ENCODE measurements around the gene MACF1. TPM values are rescaled to one million over a fixed set of nuclear protein-coding genes. Genes with fewer than 3 reads are reported as not detected.

MACF1 gene
- total RNA-seq, 5 donors from 2014 or later (not counting 1 experiment from before 2014, with no cell fraction given), result 232 to 596 (median 258) TPM

DNA sequence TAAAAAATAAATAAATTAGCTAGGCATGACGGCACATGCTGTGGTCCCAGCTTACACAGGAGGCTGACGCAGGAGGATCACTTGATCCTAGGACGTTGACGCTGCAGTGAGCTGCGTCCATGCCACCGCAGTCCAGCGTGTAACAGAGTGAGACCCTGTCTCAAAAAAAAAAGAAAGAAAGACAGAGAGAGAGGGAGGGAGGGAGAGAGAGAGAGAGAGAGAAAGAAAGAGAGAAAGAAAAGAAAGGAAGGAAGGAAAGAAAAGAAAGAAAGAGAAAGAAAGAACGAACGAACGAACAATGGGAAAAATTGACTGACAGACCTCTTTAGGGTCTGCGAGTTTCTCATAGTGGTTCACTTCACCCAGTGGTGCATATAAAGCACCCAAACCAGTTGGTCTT, 189.2 kb downstream of the MACF1 start:
- Histone ChIP-seq H3K4me1 (ENCODE audit: control insufficient read depth in 1 of 2, extremely low read depth in 1 of 2, insufficient read depth in 2 of 2, low read length in 2 of 2) (peaks cover 6 to 25% of the 10 kb centered on the region in 2 experiments), H3K27me3 (replicated peaks in 1 of 2; ENCODE audit: control insufficient read depth in 2 of 2, extremely low read depth in 1 of 2, insufficient read depth in 2 of 2, low read length in 1 of 2) (no peaks in the 10 kb centered on the region), H3K4me3 (ENCODE audit: control insufficient read depth in 1 of 2, extremely low read depth in 1 of 2, low read length in 1 of 2) (no peak overlapping the region), H3K36me3 (ENCODE audit: control insufficient read depth in 2 of 2, extremely low read depth in 1 of 2, insufficient read depth in 1 of 2, low read length in 1 of 2) (peaks cover 4 to 51% of the 10 kb centered on the region in 2 donors), H3K27ac (ENCODE audit: low read length) (no peak overlapping the region), H3K9me3 (no peaks in the 10 kb centered on the region)
- Mint-ChIP-seq H3K9me3 (no peaks in the 10 kb centered on the region), H3K27ac (no peak overlapping the region), H3K4me3 (no peak overlapping the region), H3K36me3 (peaks cover 26% of the 10 kb centered on the region), H3K27me3 (no peaks in the 10 kb centered on the region), H3K4me1 (peaks cover 71 to 81% (median 71%) of the 10 kb centered on the region in 3 donors)
- ChIA-PET POLR2A (no interaction called here), CTCF (interaction anchor here in 1 of 2 donors (0.6 kb wide), 1 partner anchor 343 kb away, joined by 3 read pairs; no protein-coding TSS in a partner anchor)
- no peak for ATAC-seq (replicated peaks in 1 of 4)
- 92% methylated on average over 8 of the region's 11 CpGs for WGBS (ENCODE audit: insufficient coverage)
- DNase-seq, result no peak

DNA sequence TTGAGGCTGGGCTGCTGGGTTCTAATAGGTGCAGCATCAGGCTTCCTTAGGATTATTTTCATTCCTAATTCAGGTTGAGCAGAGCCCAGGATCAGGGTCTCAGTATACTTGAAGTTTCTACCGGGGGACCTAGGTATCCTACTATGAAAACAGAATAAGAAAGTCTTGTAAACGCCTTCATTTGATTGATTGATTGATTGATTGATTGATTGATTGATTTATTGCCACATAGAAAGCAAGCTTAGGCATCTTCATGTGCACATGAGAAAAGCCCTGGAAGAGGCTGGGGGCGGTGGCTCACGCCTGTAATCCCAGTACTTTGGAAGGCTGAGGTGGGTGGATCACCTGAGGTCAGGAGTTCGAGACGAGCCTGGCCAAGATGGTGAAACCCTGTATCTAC, 189.6 kb downstream of the MACF1 start:
- no peak overlapping the region for H3K4me3 ChIP-seq (ENCODE audit: control insufficient read depth in 1 of 2, extremely low read depth in 1 of 2, low read length in 1 of 2)
- H3K27ac ChIP-seq (ENCODE audit: low read length), result no peak overlapping the region
- Mint-ChIP-seq H3K4me1 (peaks cover 75 to 85% (median 76%) of the 10 kb centered on the region in 3 donors), H3K27ac (peak overlapping the region; percentile 22 to 71), H3K4me3 (no peak overlapping the region), H3K36me3 (peaks cover 25% of the 10 kb centered on the region), H3K9me3 (no peaks in the 10 kb centered on the region), H3K27me3 (no peaks in the 10 kb centered on the region)
- no peaks in the 10 kb centered on the region for H3K27me3 ChIP-seq (replicated peaks in 1 of 2; ENCODE audit: control insufficient read depth in 2 of 2, extremely low read depth in 1 of 2, insufficient read depth in 2 of 2, low read length in 1 of 2)
- DNase-seq (no peak), ATAC-seq (replicated peaks in 1 of 4) (no peak)
- no peaks in the 10 kb centered on the region for H3K9me3 ChIP-seq
- 100% methylated on average over 1 of the region's 6 CpGs for WGBS (ENCODE audit: insufficient coverage)
- ChIA-PET POLR2A (no interaction called here), CTCF (interaction anchor here in 1 of 2 donors (1.8 kb wide), 1 partner anchor 17 kb away, joined by 7 read pairs; no protein-coding TSS in a partner anchor)
- peaks cover 9 to 26% of the 10 kb centered on the region in 2 experiments for H3K4me1 ChIP-seq (ENCODE audit: control insufficient read depth in 1 of 2, extremely low read depth in 1 of 2, insufficient read depth in 2 of 2, low read length in 2 of 2)
- peaks cover 4 to 46% of the 10 kb centered on the region in 2 donors for H3K36me3 ChIP-seq (ENCODE audit: control insufficient read depth in 2 of 2, extremely low read depth in 1 of 2, insufficient read depth in 1 of 2, low read length in 1 of 2)

DNA sequence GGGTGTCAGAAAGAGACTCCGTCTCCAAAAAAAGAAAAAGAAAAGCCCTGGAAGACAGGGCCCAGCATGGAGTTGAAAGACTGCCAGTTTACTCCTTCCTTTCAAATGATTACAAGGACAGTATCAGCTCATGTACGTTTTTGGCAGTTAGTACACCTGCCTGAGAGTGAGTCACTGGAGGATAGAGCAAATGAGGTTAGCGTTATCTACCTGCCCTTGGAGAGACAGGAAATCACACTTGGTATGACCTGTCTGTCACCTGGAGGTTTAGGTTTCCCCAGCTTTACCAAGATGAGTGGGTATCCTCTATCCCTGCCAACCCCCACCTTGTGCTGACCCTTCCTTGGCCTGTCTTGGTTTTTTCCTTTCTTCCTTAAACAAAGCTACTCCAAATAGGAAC, 190.1 kb downstream of the MACF1 start:
- no peaks in the 10 kb centered on the region for H3K27me3 ChIP-seq (replicated peaks in 1 of 2; ENCODE audit: control insufficient read depth in 2 of 2, extremely low read depth in 1 of 2, insufficient read depth in 2 of 2, low read length in 1 of 2)
- no peaks in the 10 kb centered on the region for H3K9me3 ChIP-seq
- no peaks in the 10 kb centered on the region for H3K9me3 Mint-ChIP-seq
- peak overlapping the region; percentile 29 to 63 for H3K27ac Mint-ChIP-seq
- H3K27me3 Mint-ChIP-seq, result no peaks in the 10 kb centered on the region
- DNase-seq (peak in 5 of 35 experiments; percentile 3 to 53 (median 15)), ATAC-seq (replicated peaks in 1 of 4) (peak; percentile 84 to 95 (median 90))
- peaks cover 9 to 26% of the 10 kb centered on the region in 2 experiments for H3K4me1 ChIP-seq (ENCODE audit: control insufficient read depth in 1 of 2, extremely low read depth in 1 of 2, insufficient read depth in 2 of 2, low read length in 2 of 2)
- H3K4me3 Mint-ChIP-seq, result no peak overlapping the region
- H3K4me3 ChIP-seq (ENCODE audit: control insufficient read depth in 1 of 2, extremely low read depth in 1 of 2, low read length in 1 of 2), result no peak overlapping the region
- WGBS (ENCODE audit: insufficient coverage), result no CpG with 5 or more reads among the region's 3 CpGs
- no peak overlapping the region for H3K27ac ChIP-seq (ENCODE audit: low read length)
- H3K36me3 ChIP-seq (ENCODE audit: control insufficient read depth in 2 of 2, extremely low read depth in 1 of 2, insufficient read depth in 1 of 2, low read length in 1 of 2), result peaks cover 0 to 42% of the 10 kb centered on the region in 2 donors
- peaks cover 77 to 88% (median 80%) of the 10 kb centered on the region in 3 donors for H3K4me1 Mint-ChIP-seq
- ChIA-PET POLR2A (no interaction called here), CTCF (interaction anchor here in 1 of 2 donors (0.6 to 1.8 kb wide), 2 partner anchors 9 to 16 kb away, joined by 4 to 7 read pairs; no protein-coding TSS in a partner anchor)
- H3K36me3 Mint-ChIP-seq, result peaks cover 26% of the 10 kb centered on the region

DNA sequence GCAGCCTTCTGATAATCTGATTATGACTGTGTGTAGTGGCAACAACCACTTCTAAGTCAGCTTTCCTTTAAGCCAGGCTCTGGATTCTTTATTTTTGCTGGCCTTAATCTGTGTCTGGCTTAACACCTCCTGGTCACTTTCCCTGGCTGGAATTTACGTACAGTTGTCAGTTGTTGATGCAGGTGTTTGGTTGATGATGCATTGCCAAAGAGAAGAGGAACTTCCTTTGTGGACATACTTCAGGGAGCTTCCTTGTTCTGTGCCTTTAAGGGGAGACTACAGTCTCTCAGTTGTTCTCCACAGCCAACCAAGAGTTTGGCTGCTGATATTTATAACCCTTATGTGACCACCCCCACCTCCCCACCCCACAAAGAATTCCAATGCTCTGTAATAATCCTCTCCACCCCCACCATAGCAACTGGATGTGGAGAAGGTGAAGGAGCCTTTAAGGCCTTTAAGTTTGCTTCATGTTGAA, 190.9 kb downstream of the MACF1 start:
- H3K4me3 Mint-ChIP-seq, result no peak overlapping the region
- H3K9me3 Mint-ChIP-seq, result no peaks in the 10 kb centered on the region
- Histone ChIP-seq H3K9me3 (no peaks in the 10 kb centered on the region), H3K27me3 (replicated peaks in 1 of 2; ENCODE audit: control insufficient read depth in 2 of 2, extremely low read depth in 1 of 2, insufficient read depth in 2 of 2, low read length in 1 of 2) (no peaks in the 10 kb centered on the region), H3K4me1 (ENCODE audit: control insufficient read depth in 1 of 2, extremely low read depth in 1 of 2, insufficient read depth in 2 of 2, low read length in 2 of 2) (peaks cover 9 to 26% of the 10 kb centered on the region in 2 experiments), H3K4me3 (ENCODE audit: control insufficient read depth in 1 of 2, extremely low read depth in 1 of 2, low read length in 1 of 2) (no peak overlapping the region), H3K36me3 (ENCODE audit: control insufficient read depth in 2 of 2, extremely low read depth in 1 of 2, insufficient read depth in 1 of 2, low read length in 1 of 2) (peaks cover 0 to 35% of the 10 kb centered on the region in 2 donors), H3K27ac (ENCODE audit: low read length) (no peak overlapping the region)
- WGBS (ENCODE audit: insufficient coverage), result no CpG with 5 or more reads among the region's 1 CpG
- POLR2A ChIA-PET, result interaction anchor here in 1 of 2 donors (0.7 kb wide), 1 partner anchor 658 kb away, joined by 5 read pairs; no protein-coding TSS in a partner anchor
- H3K36me3 Mint-ChIP-seq, result peaks cover 24% of the 10 kb centered on the region
- peak overlapping the region; percentile 29 to 53 for H3K27ac Mint-ChIP-seq
- H3K4me1 Mint-ChIP-seq, result peaks cover 81 to 87% (median 85%) of the 10 kb centered on the region in 3 donors
- ATAC-seq (replicated peaks in 1 of 4), result no peak
- no peak for DNase-seq
- no peaks in the 10 kb centered on the region for H3K27me3 Mint-ChIP-seq
- CTCF ChIA-PET, result interaction anchor here in 1 of 2 donors (0.6 to 1.8 kb wide), 4 partner anchors 9 to 572 kb away, joined by 3 to 7 read pairs (median 4); no protein-coding TSS in a partner anchor

DNA sequence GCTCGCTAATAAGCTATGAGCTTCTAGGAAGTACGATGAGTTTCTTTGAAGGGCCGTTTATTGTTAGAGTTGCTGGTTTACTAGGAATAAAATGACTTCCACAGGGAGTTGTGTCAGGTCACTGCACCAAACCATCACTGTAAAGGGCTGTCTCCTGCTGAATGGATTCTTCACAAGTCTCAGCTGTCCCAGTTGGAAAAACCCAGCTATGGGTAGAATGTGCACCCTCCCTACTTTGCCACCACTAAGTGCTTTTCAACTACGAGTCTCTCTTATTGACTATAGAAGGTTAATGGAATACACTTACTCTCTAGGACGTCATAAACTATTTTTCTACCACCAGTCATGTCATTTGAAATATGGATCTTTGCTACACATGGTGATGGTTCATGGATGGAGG, 192.2 kb downstream of the MACF1 start:
- H3K4me3 ChIP-seq (ENCODE audit: control insufficient read depth in 1 of 2, extremely low read depth in 1 of 2, low read length in 1 of 2), result no peak overlapping the region
- no peaks in the 10 kb centered on the region for H3K9me3 Mint-ChIP-seq
- no peaks in the 10 kb centered on the region for H3K9me3 ChIP-seq
- ChIA-PET CTCF (interaction anchor here in 1 of 2 donors (0.5 kb wide), 1 partner anchor 29 kb away, joined by 3 read pairs; no protein-coding TSS in a partner anchor), POLR2A (interaction anchor here in 1 of 2 donors (1.0 kb wide), 1 partner anchor 1523 kb away, joined by 5 read pairs; no protein-coding TSS in a partner anchor)
- no peaks in the 10 kb centered on the region for H3K27me3 ChIP-seq (replicated peaks in 1 of 2; ENCODE audit: control insufficient read depth in 2 of 2, extremely low read depth in 1 of 2, insufficient read depth in 2 of 2, low read length in 1 of 2)
- peaks cover 9 to 26% of the 10 kb centered on the region in 2 experiments for H3K4me1 ChIP-seq (ENCODE audit: control insufficient read depth in 1 of 2, extremely low read depth in 1 of 2, insufficient read depth in 2 of 2, low read length in 2 of 2)
- WGBS (ENCODE audit: insufficient coverage), result no CpG with 5 or more reads among the region's 5 CpGs
- H3K36me3 ChIP-seq (ENCODE audit: control insufficient read depth in 2 of 2, extremely low read depth in 1 of 2, insufficient read depth in 1 of 2, low read length in 1 of 2), result peaks cover 0 to 26% of the 10 kb centered on the region in 2 donors
- peaks cover 17% of the 10 kb centered on the region for H3K36me3 Mint-ChIP-seq
- no peak overlapping the region for H3K27ac ChIP-seq (ENCODE audit: low read length)
- ATAC-seq (replicated peaks in 1 of 4) (no peak), DNase-seq (no peak)
- no peak overlapping the region for H3K4me3 Mint-ChIP-seq
- peak overlapping the region; percentile 52 to 55 for H3K27ac Mint-ChIP-seq
- H3K27me3 Mint-ChIP-seq, result no peaks in the 10 kb centered on the region
- peaks cover 77 to 79% (median 78%) of the 10 kb centered on the region in 3 donors for H3K4me1 Mint-ChIP-seq

DNA sequence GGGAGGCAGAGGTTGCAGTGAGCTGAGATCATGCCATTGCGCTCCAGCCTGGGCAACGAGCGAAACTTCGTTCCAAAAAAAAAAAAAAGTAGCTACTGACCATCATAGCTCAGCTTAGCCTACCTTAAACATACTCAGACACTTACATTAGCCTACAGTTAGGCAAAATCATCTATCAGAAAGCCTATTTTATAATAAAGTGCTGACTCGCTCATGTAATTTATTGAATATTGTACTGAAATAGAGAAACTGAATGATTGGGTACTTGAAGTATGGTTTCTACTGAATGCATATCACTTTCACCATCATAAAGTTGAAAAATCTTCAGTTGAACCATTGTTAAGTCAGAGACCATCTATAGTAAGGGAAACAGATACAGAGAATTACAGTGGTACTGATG, 193.0 kb downstream of the MACF1 start:
- peaks cover 15% of the 10 kb centered on the region for H3K36me3 Mint-ChIP-seq
- POLR2A ChIA-PET, result interaction anchor here in 1 of 2 donors (0.6 to 1.2 kb wide), 2 partner anchors 10 to 27 kb away, joined by 3 to 15 read pairs; no protein-coding TSS in a partner anchor

More for the DNA sequence above, 193.0 kb downstream of the MACF1 start:
- no peaks in the 10 kb centered on the region for H3K9me3 Mint-ChIP-seq
- WGBS (ENCODE audit: insufficient coverage), result 83% methylated on average over 4 of the region's 5 CpGs
- Histone ChIP-seq H3K4me3 (ENCODE audit: control insufficient read depth in 1 of 2, extremely low read depth in 1 of 2, low read length in 1 of 2) (no peak overlapping the region), H3K27me3 (replicated peaks in 1 of 2; ENCODE audit: control insufficient read depth in 2 of 2, extremely low read depth in 1 of 2, insufficient read depth in 2 of 2, low read length in 1 of 2) (no peaks in the 10 kb centered on the region), H3K27ac (ENCODE audit: low read length) (no peak overlapping the region), H3K4me1 (ENCODE audit: control insufficient read depth in 1 of 2, extremely low read depth in 1 of 2, insufficient read depth in 2 of 2, low read length in 2 of 2) (peaks cover 9 to 26% of the 10 kb centered on the region in 2 experiments), H3K9me3 (no peaks in the 10 kb centered on the region), H3K36me3 (ENCODE audit: control insufficient read depth in 2 of 2, extremely low read depth in 1 of 2, insufficient read depth in 1 of 2, low read length in 1 of 2) (peaks cover 0 to 25% of the 10 kb centered on the region in 2 donors)
- no peak overlapping the region for H3K4me3 Mint-ChIP-seq
- H3K27ac Mint-ChIP-seq, result peak overlapping the region; percentile 60 to 72
- CTCF ChIA-PET, result interaction anchor here (0.6 to 0.7 kb wide), 3 partner anchors 12 to 103 kb away, joined by 3 to 4 read pairs (median 3); no protein-coding TSS in a partner anchor
- no peaks in the 10 kb centered on the region for H3K27me3 Mint-ChIP-seq
- H3K4me1 Mint-ChIP-seq, result peaks cover 71 to 73% (median 73%) of the 10 kb centered on the region in 3 donors
- ATAC-seq (replicated peaks in 1 of 4), result no peak
- no peak for DNase-seq
